ENCODE results near the gene FGD4. TPM values are rescaled to one million over a fixed set of nuclear protein-coding genes. Genes with fewer than 3 reads are reported as not detected.

FGD4 gene
- total RNA-seq, 3 donors from 2014 or later: 50.5 to 57.8 (median 56.3) TPM

DNA sequence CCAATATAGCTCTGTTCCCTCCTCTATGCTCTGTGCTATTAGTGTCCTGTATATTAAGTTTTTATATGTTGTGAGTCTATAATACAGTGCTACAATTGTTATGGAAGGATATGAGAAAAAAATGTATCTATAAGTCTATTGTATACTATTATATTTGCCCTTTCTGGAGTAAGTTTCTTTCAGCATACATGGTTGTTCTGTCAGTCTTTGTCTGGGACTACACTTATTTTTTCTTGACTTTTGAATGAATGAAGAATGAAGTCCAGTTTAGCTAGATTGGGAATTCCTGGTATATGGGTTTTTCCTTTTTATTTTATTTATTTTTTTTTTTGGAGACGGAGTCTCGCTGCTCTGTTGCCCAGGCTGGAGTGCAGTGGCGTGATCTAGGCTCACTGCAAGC is 203.7 kb downstream of the FGD4 start:
- no peaks in the 10 kb centered on the region for H3K9me3 ChIP-seq
- TF ChIP-seq POLR2AphosphoS5 (IDR thresholded peaks at IDR 0.05): no peak
- TF ChIP-seq, protein P1, sequence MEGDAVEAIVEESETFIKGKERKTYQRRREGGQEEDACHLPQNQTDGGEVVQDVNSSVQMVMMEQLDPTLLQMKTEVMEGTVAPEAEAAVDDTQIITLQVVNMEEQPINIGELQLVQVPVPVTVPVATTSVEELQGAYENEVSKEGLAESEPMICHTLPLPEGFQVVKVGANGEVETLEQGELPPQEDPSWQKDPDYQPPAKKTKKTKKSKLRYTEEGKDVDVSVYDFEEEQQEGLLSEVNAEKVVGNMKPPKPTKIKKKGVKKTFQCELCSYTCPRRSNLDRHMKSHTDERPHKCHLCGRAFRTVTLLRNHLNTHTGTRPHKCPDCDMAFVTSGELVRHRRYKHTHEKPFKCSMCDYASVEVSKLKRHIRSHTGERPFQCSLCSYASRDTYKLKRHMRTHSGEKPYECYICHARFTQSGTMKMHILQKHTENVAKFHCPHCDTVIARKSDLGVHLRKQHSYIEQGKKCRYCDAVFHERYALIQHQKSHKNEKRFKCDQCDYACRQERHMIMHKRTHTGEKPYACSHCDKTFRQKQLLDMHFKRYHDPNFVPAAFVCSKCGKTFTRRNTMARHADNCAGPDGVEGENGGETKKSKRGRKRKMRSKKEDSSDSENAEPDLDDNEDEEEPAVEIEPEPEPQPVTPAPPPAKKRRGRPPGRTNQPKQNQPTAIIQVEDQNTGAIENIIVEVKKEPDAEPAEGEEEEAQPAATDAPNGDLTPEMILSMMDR (IDR thresholded peaks at IDR 0.05): no peak
- no peak for TF ChIP-seq POLR2A (IDR thresholded peaks at IDR 0.05)
- no peak overlapping the region for H3K4me3 ChIP-seq
- no peaks in the 10 kb centered on the region for H3K36me3 ChIP-seq
- H3K27ac ChIP-seq: no peak overlapping the region
- DNase-seq (ENCODE audit: low spot score in 2 of 2): no peak
- H3K27me3 ChIP-seq: no peaks in the 10 kb centered on the region
- intact Hi-C loops (cut with DNase I; ENCODE audit: low total_unique reads): no loop called here
- H3K4me1 ChIP-seq: no peaks in the 10 kb centered on the region

- no peak overlapping the region for H3K27ac ChIP-seq
- no peaks in the 10 kb centered on the region for H3K27me3 ChIP-seq
- no peak for DNase-seq (ENCODE audit: low spot score in 2 of 2)
- TF ChIP-seq POLR2A (IDR thresholded peaks at IDR 0.05): no peak
- TF ChIP-seq POLR2AphosphoS5 (IDR thresholded peaks at IDR 0.05): no peak
- TF ChIP-seq, protein P1 (IDR thresholded peaks at IDR 0.05): no peak
- H3K9me3 ChIP-seq: no peaks in the 10 kb centered on the region
- no peaks in the 10 kb centered on the region for H3K36me3 ChIP-seq
- no peaks in the 10 kb centered on the region for H3K4me1 ChIP-seq
- intact Hi-C loops (cut with DNase I; ENCODE audit: low total_unique reads): no loop called here
- H3K4me3 ChIP-seq: no peak overlapping the region
Observed at GRCh38 chr12:32603858-32604257, 204.5 kb downstream of the FGD4 start.

- TF ChIP-seq, protein P1 (IDR thresholded peaks at IDR 0.05): no peak
- no peak for TF ChIP-seq POLR2AphosphoS5 (IDR thresholded peaks at IDR 0.05)
- no peak for TF ChIP-seq POLR2A (IDR thresholded peaks at IDR 0.05)
- H3K27ac ChIP-seq: no peak overlapping the region
- H3K36me3 ChIP-seq: no peaks in the 10 kb centered on the region
- intact Hi-C loops (cut with DNase I; ENCODE audit: low total_unique reads): no loop called here
- DNase-seq (ENCODE audit: low spot score in 2 of 2): no peak
- no peaks in the 10 kb centered on the region for H3K27me3 ChIP-seq
- H3K9me3 ChIP-seq: no peaks in the 10 kb centered on the region
- H3K4me3 ChIP-seq: no peak overlapping the region
- no peaks in the 10 kb centered on the region for H3K4me1 ChIP-seq
Observed at GRCh38 chr12:32604565-32604964, 205.2 kb downstream of the FGD4 start.

DNA sequence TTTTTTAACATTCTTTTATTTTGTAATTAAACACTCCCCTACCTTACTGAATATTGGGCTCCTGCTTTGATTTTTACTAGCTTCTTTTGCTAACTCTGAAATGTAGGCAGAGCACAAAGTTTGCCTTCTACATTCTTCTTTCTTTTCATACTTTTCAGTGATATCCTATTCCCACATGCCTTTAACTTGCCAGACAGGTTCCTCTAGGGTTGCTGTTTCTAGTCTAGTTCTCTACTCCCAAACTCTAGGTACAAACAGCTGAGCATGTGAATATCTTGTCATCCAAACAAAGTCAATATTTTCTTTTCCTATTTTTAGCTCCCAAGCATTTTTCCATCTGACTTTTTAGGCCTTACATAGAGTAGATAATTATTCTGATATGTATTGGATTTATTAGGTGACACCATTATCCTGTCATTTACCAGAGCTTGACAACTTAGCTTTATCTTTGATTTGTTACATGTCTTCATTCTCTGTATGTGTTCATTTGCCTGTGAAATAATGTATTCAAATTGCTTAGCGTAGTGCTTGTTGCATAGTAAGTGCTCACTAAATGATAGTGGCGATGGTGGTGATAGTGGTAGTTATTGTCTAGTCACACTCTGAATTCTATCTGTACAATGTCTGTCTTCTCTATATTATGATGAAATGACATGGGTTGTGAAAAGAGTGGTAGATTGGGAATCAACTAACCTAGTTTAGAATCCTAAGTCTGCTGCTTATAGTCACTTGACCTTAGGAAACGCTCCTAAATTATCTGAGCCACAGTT is 206.2 kb downstream of the FGD4 start:
- DNase-seq (ENCODE audit: low spot score in 2 of 2): no peak
- Histone ChIP-seq H3K4me1 (no peaks in the 10 kb centered on the region), H3K4me3 (no peak overlapping the region), H3K9me3 (no peaks in the 10 kb centered on the region), H3K36me3 (no peaks in the 10 kb centered on the region), H3K27me3 (no peaks in the 10 kb centered on the region), H3K27ac (peak overlapping the region in 1 of 2 donors; percentile 12)
- TF ChIP-seq, protein P1 (IDR thresholded peaks at IDR 0.05): no peak
- intact Hi-C loops (cut with DNase I; ENCODE audit: low total_unique reads): no loop called here

GRCh38 chr12:32606443-32606842 is 207.1 kb downstream of the FGD4 start:
- Histone ChIP-seq H3K27me3 (no peaks in the 10 kb centered on the region), H3K4me1 (no peaks in the 10 kb centered on the region), H3K9me3 (no peaks in the 10 kb centered on the region), H3K36me3 (no peaks in the 10 kb centered on the region), H3K27ac (no peak overlapping the region), H3K4me3 (no peak overlapping the region)
- intact Hi-C loops (cut with DNase I; ENCODE audit: low total_unique reads): no loop called here
- no peak for DNase-seq (ENCODE audit: low spot score in 2 of 2)
- TF ChIP-seq, protein P1 (IDR thresholded peaks at IDR 0.05): no peak
- no peak for TF ChIP-seq POLR2AphosphoS5 (IDR thresholded peaks at IDR 0.05)
- no peak for TF ChIP-seq POLR2A (IDR thresholded peaks at IDR 0.05)
